HepG2 (cell line): ENCODE data around the gene GRB7. TPM values are rescaled to one million over a fixed set of nuclear protein-coding genes. Genes with fewer than 3 reads are reported as not detected.

Source experiments
- BCL3 ChIP-seq: sonication (generic); formaldehyde crosslinking; IDR thresholded peaks from 2 replicates; pipeline ENCODE4 v1.5.1; 2020; ENCODE audit warnings: mild to moderate bottlenecking, missing genetic modification reagents, moderate library complexity
- CC2D1A ChIP-seq: sonication (generic); formaldehyde crosslinking; IDR thresholded peaks from 2 replicates; pipeline ENCODE4 v1.8.1; 2023; ENCODE audit warnings: mild to moderate bottlenecking, missing genetic modification reagents
- DPF2 ChIP-seq: sonication (generic); formaldehyde crosslinking; IDR thresholded peaks from 2 replicates; pipeline ENCODE4 v1.4.0; 2020; ENCODE audit warnings: mild to moderate bottlenecking, low read depth, missing genetic modification reagents, borderline replicate concordance
- KDM3A ChIP-seq: IDR thresholded peaks from 2 replicates; pipeline ENCODE4 v1.6.1; 2018; ENCODE audit warnings: low read depth, missing compliant biosample characterization
- NPAS2 ChIP-seq: sonication (generic); formaldehyde crosslinking; IDR thresholded peaks from 2 replicates; pipeline ENCODE4 v1.8.0; 2022; ENCODE audit warnings: mild to moderate bottlenecking, missing genetic modification reagents, borderline replicate concordance
- NRL ChIP-seq: sonication (generic); formaldehyde crosslinking; IDR thresholded peaks from 2 replicates; pipeline ENCODE4 v1.5.0; 2020; ENCODE audit warnings: missing genetic modification reagents, mild to moderate bottlenecking, moderate library complexity, borderline replicate concordance
- RBM22 ChIP-seq: fragments of 200-400 bp; formaldehyde crosslinking; optimal IDR thresholded peaks from 2 replicates; pipeline ENCODE3; 2017; ENCODE audit warnings: mild to moderate bottlenecking, low read length, moderate library complexity
- SRSF1 ChIP-seq: fragments of 200-400 bp; formaldehyde crosslinking; optimal IDR thresholded peaks from 2 replicates; pipeline ENCODE3; 2017; ENCODE audit warnings: mild to moderate bottlenecking, low read depth, low read length, moderate library complexity
- TBX2 ChIP-seq: sonication (generic); formaldehyde crosslinking; IDR thresholded peaks from 2 replicates; pipeline ENCODE4 v1.5.0; 2020; ENCODE audit warnings: missing genetic modification reagents, mild to moderate bottlenecking, borderline replicate concordance
- THAP7 ChIP-seq: sonication (generic); formaldehyde crosslinking; IDR thresholded peaks from 2 replicates; pipeline ENCODE4 v1.8.1; 2023; ENCODE audit warnings: mild to moderate bottlenecking, missing genetic modification reagents
- TRIM24 ChIP-seq: sonication (generic); formaldehyde crosslinking; IDR thresholded peaks from 2 replicates; pipeline ENCODE4 v1.8.0; 2022; ENCODE audit warnings: mild to moderate bottlenecking, missing genetic modification reagents
- U2AF1 ChIP-seq: fragments of 200-400 bp; formaldehyde crosslinking; optimal IDR thresholded peaks from 2 replicates; pipeline ENCODE3; 2017; ENCODE audit warnings: mild to moderate bottlenecking, low read depth, low read length
- ZBTB33 ChIP-seq: sonication (generic); formaldehyde crosslinking; IDR thresholded peaks from 2 replicates; pipeline ENCODE4 v1.4.0; 2020; ENCODE audit warnings: missing genetic modification reagents
- ZNF207 ChIP-seq: fragments of 450-650 bp; IDR thresholded peaks from 2 replicates; pipeline ENCODE4 v1.6.1; 2016; ENCODE audit warnings: antibody characterized with exemption, borderline replicate concordance
- ZNF230 ChIP-seq: sonication (generic); formaldehyde crosslinking; IDR thresholded peaks from 2 replicates; pipeline ENCODE4 v1.4.0; 2020; ENCODE audit warnings: mild to moderate bottlenecking, missing genetic modification reagents
- ZNF672 ChIP-seq: sonication (generic); formaldehyde crosslinking; IDR thresholded peaks from 2 replicates; pipeline ENCODE4 v1.8.1; 2022; ENCODE audit warnings: missing genetic modification reagents
- polyA plus RNA-seq, 8 experiments: library from polyadenylated mRNA; depleted of rRNA in 3 of 8; stranded (reverse) in 7 of 8; unstranded in 1 of 8; fragments of >200 nt; fragmentation: Illumina TruSeq in 4 of 8; extraction: Trizol in 4 of 8; gene quantifications; 2 replicates each; pipeline versions ENCODE4 v1.2.1 to v1.2.3, GENCODE V29; 2011 to 2016; ENCODE audit warnings: low read depth in 4 of 8, missing spikeins in 1 of 8, mixed read lengths in 1 of 8; ENCODE audit not compliant: insufficient read depth in 1 of 8
- total RNA-seq, 5 experiments: library from RNA; depleted of rRNA; stranded (reverse); fragments of >200 nt; fragmentation: Illumina TruSeq; extraction: Trizol; gene quantifications; 2 replicates each; pipeline ENCODE4 v1.2.3, GENCODE V29; 2016; ENCODE audit warnings: low read depth in 1 of 5
- TF ChIP-seq, protein P1 (sequence below): sonication (generic); formaldehyde crosslinking; IDR thresholded peaks from 2 replicates; pipeline ENCODE4 v1.5.0; 2020; ENCODE audit warnings: mild to moderate bottlenecking, missing genetic modification reagents
- TF ChIP-seq, protein P2 (sequence below): sonication (generic); formaldehyde crosslinking; IDR thresholded peaks from 2 replicates; pipeline ENCODE4 v1.5.0; 2020; ENCODE audit warnings: mild to moderate bottlenecking, missing genetic modification reagents
- TF ChIP-seq, protein P3 (sequence below): sonication (generic); formaldehyde crosslinking; IDR thresholded peaks from 2 replicates; pipeline ENCODE4 v1.4.0; 2020; ENCODE audit warnings: missing genetic modification reagents, borderline replicate concordance

Gene GRB7
- total and polyA plus RNA-seq, 2 of the 13 experiments (the other 11 are each of a cell fraction or from before 2014, with no cell fraction given), result 60.2 to 77.7 TPM

GRCh38 chr17:39750131-39751015, 12.6 kb downstream of the GRB7 start (continued):
- TF ChIP-seq, protein P1, sequence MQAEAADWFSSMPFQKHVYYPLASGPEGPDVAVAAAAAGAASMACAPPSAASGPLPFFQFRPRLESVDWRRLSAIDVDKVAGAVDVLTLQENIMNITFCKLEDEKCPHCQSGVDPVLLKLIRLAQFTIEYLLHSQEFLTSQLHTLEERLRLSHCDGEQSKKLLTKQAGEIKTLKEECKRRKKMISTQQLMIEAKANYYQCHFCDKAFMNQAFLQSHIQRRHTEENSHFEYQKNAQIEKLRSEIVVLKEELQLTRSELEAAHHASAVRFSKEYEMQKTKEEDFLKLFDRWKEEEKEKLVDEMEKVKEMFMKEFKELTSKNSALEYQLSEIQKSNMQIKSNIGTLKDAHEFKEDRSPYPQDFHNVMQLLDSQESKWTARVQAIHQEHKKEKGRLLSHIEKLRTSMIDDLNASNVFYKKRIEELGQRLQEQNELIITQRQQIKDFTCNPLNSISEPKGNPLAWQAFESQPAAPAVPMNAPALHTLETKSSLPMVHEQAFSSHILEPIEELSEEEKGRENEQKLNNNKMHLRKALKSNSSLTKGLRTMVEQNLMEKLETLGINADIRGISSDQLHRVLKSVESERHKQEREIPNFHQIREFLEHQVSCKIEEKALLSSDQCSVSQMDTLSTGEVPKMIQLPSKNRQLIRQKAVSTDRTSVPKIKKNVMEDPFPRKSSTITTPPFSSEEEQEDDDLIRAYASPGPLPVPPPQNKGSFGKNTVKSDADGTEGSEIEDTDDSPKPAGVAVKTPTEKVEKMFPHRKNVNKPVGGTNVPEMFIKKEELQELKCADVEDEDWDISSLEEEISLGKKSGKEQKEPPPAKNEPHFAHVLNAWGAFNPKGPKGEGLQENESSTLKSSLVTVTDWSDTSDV (CRISPR knock-in tag), result peak; percentile 58; the same call in 1 of the 2 replicates
- TF ChIP-seq, protein P2, sequence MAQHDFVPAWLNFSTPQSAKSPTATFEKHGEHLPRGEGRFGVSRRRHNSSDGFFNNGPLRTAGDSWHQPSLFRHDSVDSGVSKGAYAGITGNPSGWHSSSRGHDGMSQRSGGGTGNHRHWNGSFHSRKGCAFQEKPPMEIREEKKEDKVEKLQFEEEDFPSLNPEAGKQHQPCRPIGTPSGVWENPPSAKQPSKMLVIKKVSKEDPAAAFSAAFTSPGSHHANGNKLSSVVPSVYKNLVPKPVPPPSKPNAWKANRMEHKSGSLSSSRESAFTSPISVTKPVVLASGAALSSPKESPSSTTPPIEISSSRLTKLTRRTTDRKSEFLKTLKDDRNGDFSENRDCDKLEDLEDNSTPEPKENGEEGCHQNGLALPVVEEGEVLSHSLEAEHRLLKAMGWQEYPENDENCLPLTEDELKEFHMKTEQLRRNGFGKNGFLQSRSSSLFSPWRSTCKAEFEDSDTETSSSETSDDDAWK, result no peak
- TF ChIP-seq RBM22 (peak; percentile 42), SRSF1 (peak; percentile 34), ZBTB33 (CRISPR knock-in tag) (0 out of 2 replicates have a peak, but pooled peaks have one; percentile 16), TRIM24 (CRISPR knock-in tag) (no peak), NRL (CRISPR knock-in tag) (peak; percentile 94), U2AF1 (peak; percentile 44), ZNF207 (no peak), ZNF230 (CRISPR knock-in tag) (no peak; the same call in 1 of the 2 replicates), CC2D1A (CRISPR knock-in tag) (no peak), TBX2 (CRISPR knock-in tag) (peak; percentile 78; the same call in 1 of the 2 replicates), ZNF672 (CRISPR knock-in tag) (no peak), DPF2 (CRISPR knock-in tag) (peak; percentile 21; the same call in 1 of the 2 replicates), NPAS2 (CRISPR knock-in tag) (no peak), THAP7 (CRISPR knock-in tag) (no peak), KDM3A (CRISPR knock-in tag) (peak; percentile 43; the same call in 1 of the 2 replicates), BCL3 (CRISPR knock-in tag) (peak; percentile 61)
- TF ChIP-seq, protein P3, sequence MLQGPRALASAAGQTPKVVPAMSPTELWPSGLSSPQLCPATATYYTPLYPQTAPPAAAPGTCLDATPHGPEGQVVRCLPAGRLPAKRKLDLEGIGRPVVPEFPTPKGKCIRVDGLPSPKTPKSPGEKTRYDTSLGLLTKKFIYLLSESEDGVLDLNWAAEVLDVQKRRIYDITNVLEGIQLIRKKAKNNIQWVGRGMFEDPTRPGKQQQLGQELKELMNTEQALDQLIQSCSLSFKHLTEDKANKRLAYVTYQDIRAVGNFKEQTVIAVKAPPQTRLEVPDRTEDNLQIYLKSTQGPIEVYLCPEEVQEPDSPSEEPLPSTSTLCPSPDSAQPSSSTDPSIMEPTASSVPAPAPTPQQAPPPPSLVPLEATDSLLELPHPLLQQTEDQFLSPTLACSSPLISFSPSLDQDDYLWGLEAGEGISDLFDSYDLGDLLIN, result no peak
